ENCODE data around the gene C2CD2.

Gene C2CD2

DNA sequence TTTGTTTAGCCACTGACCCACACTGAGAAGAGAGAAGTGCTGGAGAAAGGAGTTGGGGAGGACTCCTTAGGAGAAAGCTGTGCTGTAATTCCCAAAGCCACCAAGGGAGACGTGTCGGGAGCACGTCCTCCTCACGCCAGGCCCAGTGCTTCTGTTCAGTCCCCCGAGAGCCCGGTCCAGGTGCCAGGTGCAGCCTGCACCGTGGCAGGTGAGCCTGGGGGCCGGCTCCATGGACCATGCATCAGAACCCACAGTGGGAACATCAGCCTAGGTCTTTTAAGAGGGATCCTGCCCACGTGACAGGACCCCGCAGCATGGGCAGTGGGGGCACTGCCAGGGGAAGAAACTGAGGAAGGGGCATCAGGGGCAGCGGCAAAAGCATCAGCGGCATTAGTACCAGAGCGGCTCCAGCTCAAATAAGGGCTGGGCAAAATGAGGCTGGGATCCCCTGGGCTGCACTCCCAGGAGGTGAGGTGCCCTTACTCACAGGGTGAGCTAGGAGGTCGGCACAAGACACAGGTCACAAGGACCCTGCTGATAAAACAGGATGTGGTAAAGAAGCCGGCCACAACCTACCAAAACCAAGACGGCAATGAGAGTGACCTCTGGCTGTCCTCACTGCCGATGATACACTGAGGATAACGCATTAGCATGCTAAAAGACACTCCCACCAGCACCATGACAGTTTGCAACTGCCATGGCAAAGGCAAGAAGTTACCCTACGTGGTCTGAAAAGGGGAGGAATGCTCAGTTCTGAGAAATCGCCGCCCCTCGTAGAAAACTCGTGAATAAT, 50.1 kb downstream of the C2CD2 start:
- no peak for DNase-seq

DNA sequence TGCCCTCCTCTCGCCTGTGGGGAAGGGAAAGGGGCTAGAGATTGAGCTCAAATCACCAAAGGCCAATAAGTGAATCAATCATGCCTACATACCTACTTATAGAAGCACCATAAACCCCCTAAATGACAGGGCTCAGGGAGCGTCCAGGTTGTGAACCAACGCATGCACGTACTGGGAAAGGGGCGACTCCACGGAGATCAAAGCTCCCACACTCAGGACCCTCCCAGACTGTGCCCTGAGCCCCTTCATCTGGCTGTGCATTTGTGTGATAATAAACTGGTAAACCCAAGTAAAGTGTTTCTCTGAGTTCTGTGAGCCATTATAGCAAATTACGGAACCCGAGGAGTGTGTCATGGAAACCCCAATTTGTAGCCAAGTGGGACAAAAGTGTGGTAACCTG, 50.9 kb downstream of the C2CD2 start:
- no peak for DNase-seq

DNA sequence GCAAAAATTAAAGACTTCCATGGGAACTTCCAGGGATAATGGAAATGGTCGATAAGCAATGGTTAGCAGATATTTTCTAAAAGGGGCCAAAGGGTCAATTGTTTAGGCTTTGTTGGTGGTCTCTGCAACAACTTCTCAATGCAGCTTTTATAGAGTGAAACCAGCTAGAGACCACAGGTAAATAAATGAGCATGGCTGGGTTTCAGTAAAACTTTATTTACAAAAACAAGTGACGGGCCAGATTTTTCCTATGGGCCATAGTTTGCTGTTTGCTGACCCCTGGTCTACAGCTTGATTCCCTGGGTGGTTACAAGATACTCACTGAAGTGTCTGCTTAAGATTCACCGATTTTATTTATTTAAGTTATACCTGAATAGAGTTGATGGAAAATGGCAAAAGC, 52.0 kb downstream of the C2CD2 start:
- no peak for DNase-seq

DNA sequence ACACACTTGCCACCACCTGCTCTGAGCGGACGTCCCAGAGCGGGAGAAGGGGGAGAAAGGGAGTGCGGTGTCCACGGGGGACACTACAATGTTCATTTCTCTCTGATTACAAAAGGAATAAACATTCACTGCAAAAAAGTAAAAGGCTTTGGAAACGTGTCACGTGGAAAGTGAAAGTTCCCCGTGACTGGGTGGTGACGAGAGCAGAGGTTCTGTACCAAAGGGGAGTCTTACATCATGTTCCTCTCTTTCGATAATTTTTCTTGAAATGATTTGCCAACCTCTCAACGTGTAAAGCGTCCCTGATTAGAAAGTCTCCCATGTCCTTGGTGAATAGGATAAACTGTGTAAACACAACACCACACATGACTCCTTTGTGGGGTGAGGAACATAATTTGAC, 52.7 kb downstream of the C2CD2 start:
- DNase-seq = no peak

DNA sequence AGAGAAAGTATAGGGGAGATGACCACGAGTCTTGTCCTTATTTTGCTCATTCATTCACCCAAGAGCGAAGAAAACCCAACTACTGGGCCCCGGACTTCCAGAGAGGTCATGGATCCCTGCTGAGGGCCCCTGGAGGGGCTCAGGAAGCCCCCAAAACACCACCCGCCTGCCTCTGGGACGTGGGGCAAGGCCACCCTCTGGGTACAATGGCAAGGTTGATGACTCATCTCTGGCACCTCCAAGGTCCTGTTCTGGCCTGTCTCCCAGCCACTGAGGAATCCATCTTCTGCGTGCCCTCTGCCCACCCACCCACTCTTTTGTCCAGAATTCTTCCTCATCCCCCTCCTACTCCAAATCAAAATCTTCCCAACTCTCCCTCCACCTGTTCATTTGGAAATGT, 53.4 kb downstream of the C2CD2 start:
- DNase-seq = no peak

DNA sequence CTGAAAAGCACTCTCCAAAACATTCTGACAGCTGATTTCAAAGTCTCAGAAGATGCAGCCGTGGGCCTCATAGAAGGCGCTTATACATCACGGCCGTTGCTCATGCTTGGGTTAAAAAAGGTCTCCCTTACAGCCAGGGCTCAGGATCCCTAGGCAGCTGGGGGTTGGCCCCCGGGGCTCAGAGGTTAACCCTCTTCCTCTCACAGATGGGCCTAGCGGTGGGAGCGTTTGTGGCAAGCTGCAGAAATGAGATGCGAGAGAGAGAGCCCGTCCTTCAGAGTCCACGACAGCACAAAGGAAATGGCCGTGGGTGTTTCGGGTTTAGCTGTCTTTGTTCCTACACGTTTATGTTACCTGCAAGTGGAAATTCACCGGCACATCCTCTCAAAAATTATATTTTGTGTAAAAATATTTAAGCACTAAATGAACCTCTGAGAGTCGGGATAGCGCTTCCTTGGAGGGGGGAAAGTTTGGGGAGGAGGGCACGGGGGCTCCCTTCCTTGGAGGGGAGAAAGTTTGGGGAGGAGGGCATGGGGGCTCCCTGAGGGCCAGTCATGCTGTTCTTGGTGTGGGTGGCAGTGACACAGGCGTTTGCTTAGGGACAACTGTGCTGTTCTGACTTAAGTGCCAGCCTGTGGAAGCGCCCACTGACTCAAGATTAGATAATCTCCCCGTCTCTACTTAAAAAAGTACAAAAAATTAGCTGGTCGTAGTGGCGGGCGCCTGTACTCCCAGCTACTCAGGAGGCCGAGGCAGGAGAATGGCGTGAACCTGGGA, 54.2 kb downstream of the C2CD2 start:
- peak; percentile 15 for DNase-seq

DNA sequence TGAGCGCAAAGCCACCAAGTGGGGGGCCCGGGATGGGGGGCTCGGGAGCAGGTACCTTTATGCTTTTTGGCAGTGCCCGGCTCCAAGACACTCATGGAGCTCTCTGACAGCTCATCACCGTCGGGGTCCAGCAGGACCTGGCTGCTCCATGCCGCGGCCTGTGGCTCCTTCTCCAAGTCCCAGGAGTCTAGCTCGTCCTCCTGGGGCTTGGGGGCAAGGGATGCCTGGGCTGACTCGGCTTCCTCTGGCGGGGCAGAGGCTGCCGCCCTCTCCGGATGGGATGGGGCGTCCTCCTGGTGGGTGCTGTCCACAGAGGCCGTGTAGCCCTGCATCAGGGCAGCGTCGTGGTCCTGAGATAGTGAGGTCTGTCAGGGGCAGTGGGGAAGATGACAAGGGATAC, 54.8 kb downstream of the C2CD2 start:
- DNase-seq = no peak

DNA sequence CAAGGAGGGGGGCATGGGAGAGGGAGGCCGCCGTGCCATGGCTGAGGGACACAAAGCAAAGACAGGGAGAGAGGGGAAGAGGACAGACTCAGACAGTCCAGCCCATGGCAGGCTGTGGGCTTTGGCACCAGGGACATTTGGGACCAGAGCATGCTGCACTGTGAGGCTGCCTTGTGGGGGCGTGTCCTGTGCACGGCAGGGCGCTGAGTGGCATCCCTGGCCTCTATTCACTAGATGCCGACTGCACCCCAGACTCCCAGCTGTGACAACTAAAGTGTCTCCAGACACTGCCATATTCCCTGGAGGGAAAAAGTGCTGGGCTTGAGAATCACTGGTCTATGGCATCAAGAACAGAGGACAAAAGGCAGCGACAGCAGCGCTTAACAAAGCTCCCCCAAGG, 56.1 kb downstream of the C2CD2 start:
- no peak for DNase-seq

DNA sequence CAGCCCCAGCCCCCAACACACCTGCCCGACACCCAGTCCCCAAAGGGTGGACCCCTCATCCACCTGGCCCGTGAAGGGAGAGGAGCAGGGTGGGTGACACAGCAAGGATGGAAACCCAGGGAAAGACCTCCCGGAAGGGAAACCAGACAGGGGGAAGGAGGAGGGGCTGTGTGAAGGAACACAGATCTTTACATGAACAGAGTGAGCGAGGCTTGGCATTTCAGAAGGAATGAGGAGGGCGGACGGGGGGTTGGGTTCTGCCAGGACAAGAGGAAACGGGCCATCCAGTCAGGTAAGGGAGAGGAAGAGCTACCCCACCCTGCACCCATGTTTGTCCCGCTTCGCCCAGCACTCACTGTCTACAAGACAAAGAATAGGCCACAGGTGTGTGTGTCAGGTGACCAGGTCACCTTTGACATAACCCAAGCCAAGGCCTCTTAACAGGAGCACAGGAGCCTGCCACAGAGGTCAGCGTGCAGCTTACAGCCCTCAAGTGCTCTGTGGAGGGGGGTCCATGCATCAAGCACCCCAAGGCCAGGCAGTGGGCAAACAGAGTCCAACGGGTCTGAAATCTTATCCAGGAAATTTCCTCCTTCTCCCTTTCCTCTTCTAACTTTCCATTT, 56.7 kb downstream of the C2CD2 start:
- no peak for DNase-seq

DNA sequence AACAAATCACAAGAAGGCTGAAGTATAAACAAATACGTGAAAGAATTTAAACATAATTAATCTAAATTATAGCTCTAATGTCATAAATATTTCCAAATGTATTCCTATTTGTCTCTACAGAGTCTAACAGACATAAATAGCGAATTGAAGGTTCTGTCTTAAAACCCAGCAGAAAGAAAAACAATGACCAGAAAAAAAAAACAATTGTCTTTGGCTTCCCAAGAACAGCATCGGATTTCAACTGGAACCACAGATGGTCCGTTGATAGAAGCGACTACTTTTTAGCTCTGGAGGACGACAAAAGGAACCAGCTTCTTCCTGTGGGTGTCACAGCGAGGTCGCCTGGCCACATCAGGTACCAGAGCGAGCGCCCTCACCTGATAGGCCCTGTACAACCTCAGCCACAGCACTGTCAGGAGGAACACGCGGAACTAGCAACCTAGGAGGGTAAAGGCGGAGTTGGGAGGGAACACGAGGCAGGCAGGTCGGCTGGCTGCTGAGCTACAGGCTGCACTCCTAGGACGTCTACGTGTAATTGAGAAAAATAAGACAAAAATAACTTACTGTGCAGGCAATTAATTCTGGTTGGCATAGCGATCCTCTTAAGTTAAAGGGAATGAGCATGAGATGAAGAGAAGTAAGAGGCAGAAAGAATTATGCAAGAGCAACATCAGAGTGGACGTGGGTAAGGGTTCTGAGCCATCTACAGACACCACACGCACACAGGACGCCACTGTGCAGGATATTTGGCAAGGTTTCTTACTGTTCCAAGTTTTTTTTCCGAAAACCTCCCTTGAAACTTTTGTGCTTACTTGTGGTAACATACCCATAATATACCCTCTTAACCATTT, 58.0 kb downstream of the C2CD2 start:
- DNase-seq = peak; percentile 45

DNA sequence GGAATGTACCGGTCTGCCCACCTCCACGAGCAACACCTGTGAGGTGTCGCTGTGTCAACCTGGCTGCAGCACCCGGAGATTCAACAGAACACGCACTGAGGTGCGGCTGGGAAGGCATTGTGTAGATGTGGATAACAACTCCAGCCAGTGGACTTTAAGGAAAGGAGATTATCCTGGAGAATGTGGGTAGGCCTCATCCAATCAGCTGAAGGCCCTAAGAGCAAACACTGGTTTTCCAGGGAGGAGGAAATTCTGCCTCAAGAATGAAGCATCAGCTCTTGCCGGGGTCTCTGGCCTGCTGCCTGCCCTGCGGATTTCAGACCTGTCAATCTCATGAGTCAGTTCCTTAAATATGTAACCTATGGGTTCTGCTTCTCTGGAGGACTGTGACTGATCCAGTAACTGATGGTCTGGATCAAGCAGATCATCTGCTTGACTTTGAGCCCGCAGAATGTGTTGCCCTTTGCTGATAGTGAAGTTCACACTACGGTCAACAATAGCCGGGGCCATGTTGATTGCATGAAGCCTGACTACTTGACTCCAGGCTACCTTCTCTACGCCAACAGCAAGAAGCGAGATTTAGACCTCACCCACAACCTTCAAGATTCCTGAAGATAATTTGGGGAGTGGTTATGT, 58.8 kb downstream of the C2CD2 start:
- no peak for DNase-seq

DNA sequence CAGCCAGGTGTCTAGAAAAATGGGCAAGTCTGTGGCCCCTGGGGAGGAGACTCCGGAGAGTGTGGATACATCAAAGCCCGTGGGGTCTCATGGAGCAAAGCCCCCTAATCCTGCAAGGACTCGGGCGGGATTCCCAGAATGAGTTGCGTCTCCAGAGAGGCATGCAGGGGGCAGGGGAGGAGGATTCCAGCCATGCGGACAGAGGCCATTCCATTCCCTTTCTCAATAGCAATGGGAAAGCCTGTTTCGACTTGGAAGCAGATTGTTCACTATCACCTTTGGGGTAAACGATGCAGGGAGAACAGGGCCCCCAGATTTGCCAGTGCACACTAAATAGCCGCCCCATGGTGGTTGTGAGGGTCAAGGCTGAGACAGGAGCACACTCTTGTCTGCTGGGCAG, 59.3 kb downstream of the C2CD2 start:
- no peak for DNase-seq

DNA sequence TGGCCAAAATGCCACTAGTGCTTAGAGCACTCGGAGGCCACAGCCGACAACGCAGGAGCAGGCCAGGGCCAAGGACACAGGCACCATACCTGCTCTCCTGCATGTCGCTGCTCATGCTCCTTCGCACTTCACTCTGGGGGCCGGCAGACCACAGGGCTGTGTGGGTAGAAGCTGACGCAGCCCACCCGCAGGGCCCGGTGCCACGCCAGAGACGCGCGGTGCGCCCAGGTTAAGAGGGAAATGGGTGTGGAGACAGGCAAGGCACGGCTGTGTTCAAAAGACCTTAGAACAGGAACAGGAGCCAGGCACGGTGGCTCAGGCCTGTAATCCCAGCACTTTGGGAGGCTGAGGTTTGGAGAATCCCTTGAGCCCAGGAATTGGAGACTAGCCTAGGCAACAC, 61.1 kb downstream of the C2CD2 start:
- DNase-seq = no peak

DNA sequence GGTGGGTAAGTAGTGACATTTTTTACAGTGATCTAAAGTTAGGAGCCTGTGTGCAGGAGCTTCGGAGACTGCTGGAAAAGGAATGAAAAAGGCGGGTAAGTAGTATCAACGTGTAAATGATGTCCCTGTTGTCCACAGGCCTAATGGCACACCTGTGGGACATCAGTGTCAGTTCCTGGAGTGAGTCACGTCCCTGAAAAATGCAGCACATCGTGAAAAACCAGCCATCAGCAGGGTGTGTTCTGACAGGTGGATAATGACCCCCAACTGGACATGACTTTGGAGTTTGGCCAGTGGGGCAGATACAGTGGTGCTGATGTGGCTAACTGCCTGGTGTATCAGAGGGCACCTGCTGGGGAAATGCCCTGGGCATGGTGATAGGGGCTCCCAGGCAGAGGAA, 62.7 kb downstream of the C2CD2 start:
- no peak for DNase-seq

DNA sequence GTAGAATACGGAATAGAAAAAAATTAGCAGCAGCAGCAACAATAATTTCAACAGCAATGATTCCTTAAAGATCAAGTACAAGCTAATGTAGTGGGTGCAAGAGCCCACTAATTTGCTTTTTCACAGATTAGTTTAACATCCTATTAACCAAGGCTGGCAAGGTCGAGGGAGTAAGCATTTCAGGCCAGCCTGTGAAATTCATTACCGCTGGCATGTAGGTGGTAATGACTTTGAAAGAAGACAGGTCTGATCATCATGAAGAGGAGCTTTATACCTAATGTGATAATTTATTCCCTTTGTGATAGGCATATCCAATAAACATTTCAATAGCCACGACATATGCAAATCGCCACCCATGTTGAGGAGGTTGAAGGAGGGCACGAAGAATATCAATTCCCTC, 63.5 kb downstream of the C2CD2 start:
- DNase-seq = no peak

DNA sequence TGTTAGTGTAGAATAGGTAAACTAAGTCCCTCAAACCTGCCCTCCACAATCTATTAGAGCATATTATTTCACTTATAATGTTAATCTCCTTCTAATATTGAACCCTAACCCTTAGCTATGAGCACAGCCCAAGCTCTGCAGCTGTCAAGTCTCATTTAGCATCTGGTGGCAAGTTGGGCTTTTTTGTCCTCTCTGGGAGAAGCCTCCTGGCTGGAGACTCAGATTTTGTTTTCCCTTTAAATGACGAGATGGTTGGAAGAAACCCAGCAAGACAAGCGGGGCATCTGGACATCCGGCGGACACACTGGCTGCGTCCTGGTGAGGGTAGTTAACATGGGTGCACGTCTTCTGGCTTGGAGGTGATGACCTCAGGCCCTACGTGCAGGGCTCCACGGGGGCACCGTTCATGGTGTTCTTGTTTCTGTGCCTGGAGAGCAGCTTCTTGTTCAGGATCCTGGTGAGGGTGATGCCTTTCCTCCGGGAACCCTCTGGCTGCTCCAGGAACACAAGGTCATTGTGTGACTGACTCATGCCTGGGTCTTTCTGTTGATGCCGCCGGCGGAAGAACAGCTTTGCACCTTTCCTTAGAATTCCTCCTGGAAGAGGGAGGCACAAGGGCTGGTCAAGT, 65.0 kb downstream of the C2CD2 start:
- no peak for DNase-seq

DNA sequence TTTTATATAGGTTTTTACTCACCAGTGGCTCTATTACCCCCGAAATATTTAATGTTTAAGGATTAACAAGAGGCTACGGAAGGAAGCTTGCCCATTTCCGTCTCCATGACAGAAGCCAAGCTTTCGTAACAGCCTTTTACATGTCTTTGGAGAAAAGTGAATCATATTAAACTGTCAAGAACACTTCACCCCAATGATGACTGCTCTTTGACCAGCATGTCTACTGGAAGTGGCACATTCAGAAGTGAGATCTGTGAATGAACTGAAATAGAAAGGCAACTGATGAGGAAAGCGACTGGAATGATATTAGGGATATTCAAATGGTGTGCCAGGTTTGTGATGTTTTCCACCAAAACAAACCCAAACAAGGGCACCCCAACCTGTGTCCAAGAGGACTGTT, 66.2 kb downstream of the C2CD2 start:
- no peak for DNase-seq

DNA sequence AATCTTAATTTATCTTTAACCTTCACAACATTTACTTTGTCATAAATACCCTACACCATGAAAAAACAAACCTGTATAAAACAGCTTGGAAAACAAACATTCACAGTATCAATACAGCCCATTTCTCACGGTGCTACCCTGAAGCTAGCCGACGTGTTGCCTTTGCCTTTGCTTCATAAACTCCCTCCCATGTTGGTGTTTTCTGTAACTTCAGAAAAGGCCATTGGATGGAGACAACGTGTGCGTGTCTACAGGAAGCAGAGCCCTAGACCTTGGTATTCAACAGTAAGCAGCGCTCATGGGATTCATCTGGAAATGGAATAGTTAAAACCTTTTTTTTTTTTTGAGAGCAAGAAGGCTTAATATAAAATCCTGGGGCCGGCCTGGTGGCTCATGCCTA, 67.5 kb downstream of the C2CD2 start:
- DNase-seq = no peak

DNA sequence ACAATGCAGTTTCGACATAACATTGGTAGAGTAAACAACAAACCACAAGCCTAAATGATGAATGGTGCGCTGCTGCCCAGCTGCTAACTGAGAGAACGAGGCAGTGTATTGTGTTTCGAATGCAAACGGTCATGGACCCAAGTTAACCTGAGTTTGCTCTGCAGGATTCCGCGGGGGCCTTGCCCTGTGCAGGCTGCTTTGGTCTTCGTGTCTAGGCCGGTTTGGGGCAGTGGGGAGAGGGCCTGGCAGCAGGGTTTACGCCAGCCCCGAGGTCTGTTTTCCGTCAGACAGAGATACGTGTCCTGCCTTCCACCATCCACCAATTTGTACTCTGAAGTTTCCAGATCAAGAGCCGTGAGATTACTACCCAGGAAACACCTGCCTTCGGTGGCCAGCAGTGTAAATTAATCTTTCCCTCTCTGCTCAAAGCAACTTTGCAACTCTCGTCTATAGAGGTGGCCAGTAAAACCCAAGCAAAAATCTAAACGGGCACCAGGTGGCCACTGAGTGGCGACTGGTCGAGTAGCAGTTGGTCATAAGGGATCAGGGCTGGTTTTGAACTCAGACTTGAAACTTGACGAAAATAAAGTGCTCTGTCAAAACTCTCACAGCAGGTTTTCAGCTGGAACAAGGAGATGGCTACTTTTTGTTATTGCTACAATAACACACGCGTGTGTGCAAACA, 68.3 kb downstream of the C2CD2 start:
- DNase-seq = no peak

DNA sequence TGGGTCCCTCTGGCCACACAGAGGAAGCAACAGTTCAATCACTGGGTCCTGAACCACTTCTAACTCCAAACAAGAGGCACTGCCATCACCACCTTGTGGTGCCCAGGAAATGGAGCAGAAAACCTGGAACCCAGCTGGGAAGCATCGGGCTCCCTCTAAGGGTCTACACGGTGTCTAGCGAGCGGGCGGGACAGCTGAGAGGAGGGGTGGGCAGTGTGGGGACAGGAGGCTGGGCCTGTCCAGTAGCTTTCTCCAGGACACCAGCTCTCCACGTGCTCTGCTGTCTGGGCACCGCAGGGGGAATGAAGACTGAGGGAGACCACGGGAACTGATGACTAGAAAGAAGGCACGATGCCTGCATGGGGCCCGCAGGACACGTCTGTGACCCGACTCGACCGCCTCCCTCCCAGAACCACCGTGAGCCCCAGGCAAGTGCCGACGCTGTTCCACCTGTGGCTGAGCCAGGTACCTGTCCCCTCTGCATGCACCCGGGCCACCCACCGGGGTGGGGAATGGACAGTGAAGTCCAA, 69.3 kb downstream of the C2CD2 start:
- DNase-seq = no peak

DNA sequence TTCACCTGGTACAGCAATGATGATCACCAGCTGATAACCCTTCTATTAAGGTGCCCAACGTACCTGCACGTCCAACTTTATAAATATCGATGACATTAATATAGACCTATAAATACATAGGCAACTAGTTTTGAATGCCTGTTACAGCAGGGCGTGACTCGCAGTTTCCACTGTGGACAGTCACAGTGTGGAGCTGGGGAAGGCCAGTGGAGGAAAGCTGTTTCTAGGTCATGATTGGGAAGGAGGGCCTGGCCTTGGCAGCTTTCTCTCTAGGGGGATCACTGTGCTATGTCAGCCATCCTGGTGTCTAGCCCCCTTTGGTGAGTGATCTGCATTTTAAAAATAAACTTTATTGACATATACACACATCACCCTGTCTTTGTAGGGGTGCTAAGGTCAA, 70.2 kb downstream of the C2CD2 start:
- DNase-seq = no peak

Measured in CD4-positive, alpha-beta T cell treated with Interleukin-4 for 4 hours (primary cell).